NOMO-1 treated with dmso at 0.1 percent for 144 hours (cell line): ENCODE results near the gene ARMC2.
A peak's percentile ranks its signal among the peaks of the same experiment; 100 is the strongest.

Experiments used
- DNase-seq: peaks from one replicate; lab custom pipeline; 2025; ENCODE audit not compliant: unreplicated experiment; lab: John Stamatoyannopoulos, UW

Gene ARMC2

DNA sequence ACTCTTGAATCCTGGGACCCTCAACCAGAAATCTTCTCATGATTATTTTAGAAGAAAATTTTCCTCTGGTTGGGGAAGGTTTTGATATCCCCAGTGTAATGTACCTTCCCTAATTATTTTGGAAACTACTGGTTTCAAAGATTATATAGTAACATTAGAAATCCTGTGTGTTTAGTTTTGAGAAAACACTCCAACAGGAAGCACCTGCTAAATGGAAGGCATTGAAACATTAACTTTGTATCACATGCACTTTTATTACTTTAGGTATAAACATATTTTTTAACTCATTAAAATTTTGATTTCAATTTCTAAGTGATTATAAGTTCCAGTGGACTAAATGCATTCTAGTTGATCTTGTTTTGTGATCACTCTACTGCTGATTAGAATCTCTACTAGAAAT lies 137.1 kb downstream of the ARMC2 start:
- DNase-seq: no peak

- DNase-seq: no peak
Measured at GRCh38 chr6:108987156-108987555, 138.9 kb downstream of the ARMC2 start.

DNA sequence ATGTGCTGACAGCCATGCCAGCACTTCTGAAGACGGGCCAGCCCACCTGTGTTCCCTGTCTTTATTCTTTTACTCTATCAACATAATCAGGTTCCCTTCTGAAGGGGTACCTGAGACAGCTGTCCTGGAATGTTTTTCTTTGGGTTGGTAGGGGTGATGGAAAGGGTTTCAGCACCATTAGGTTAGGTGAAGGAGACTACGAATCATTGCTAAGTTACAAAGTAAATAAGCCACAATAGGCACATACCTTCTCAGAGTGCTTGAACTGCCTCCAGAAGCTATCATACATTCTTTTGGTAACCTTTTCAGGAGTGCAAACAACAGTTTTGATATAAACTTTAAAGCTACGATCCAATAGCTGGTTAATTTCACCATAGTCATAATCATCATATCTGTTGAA lies 140.1 kb downstream of the ARMC2 start:
- no peak for DNase-seq

DNA sequence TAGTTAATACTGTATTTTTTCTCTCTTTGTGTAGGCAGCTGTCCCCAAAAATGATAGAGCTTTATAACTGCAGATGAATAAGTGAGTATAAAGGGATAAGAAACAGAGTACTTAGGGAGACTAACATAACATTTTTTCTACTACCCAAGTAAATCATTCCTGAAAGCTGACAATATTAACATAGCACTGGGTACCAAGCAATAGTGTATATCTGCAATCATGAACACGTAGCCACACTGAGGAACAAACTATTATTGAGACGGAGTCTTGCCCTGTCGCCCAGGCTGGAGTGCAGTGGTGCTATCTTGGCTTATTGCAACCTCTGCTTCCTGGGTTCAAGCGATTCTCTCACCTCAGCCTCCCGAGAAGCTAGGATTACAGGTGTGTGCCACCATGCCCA lies 140.5 kb downstream of the ARMC2 start:
- no peak for DNase-seq

DNA sequence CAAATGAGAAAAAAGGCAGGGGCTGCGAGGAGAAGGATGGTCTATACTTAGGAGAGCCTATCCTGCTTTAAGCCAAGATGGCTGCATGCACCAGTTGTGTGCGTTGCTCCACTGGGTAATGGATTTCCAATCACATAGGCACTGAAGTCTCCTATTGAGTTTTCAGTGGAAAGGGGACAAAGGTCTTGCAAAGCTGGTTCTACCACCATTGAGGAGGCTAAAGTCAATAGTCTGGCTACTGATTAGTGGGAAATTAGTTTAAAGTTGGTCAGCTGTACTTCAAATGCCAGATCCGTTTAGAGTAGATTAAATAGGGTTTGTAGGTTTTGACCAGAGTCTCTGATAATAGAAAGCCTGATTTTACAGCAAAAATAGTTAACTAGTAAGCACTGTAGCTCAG lies 141.5 kb downstream of the ARMC2 start:
- no peak for DNase-seq

DNA sequence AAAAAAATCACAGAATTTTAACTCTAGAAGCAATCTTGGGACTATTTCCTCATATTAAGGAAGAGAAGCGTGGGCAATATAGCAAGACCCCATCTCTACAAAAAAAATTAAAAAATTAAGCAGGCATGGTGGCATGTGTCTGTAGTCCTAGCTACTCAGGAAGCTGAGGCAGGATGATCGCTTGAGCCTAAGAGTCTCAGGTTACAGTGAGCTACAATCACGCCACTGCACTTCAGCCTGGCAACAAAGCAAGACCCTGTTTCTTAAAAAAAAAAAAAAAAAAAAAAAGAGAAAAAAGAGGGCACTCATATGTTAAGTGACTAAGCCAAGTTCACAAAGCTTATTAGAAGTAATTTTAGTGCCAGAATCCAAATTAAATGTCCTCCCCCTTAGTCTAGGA lies 145.7 kb downstream of the ARMC2 start:
- no peak for DNase-seq

- no peak for DNase-seq
Measured at GRCh38 chr6:108995296-108995695, 147.1 kb downstream of the ARMC2 start.

DNA sequence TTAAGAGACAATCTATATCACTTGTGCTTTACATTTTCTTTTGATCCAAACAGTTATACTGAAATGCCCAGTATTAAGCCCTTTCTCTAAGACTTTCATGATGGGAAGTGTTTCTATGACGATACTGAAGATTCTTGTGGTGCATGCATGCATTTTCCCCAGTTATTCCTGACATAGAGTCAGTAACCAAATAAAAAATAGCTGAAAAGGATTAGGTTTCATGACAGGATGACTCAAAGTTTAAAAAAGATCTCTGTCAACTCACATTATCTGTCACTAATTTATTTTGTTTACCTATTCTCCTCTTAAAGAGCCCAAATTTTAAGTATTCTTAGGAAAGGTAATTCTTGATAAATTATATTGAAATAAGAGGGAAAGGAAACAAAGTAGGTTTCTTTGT lies 148.0 kb downstream of the ARMC2 start:
- DNase-seq: no peak

GRCh38 chr6:108998485-108998884 lies 150.3 kb downstream of the ARMC2 start:
- no peak for DNase-seq

DNA sequence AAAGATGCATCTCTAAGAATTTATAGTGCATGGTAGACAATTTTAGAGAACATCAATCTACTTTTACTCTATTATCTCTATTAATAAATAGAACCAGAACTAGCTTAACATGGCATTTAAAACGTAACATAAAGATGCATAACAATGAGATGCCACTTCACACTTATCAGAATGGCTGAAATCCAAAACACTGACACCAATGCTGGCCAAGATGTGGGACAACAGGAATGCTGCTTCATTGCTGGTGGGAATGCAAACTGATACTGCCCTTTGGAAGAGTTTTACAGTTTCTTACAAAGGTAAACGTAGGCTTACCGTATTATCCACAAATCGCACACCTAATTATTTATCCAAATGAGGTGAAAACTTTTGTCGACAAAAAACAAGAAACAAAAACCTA lies 151.2 kb downstream of the ARMC2 start:
- no peak for DNase-seq

DNA sequence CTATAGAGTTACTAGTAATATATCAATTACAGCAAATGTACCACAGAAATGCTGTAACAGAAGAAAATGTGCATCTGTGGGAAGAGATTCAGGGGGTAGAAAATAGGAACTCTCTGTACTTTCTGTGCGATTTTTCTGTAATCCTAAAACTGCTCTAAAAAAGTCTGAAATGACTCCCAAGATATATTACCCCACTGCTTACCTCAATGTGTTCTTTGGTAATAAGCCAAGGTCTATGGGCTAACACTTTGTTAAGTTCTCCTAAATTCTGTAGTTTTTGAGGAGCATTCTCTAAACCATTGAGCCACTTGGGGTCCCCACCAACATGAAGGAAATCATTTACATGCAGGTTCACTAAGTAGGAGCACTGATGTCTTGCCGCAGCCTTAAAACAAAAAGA lies 152.1 kb downstream of the ARMC2 start:
- DNase-seq: no peak

DNA sequence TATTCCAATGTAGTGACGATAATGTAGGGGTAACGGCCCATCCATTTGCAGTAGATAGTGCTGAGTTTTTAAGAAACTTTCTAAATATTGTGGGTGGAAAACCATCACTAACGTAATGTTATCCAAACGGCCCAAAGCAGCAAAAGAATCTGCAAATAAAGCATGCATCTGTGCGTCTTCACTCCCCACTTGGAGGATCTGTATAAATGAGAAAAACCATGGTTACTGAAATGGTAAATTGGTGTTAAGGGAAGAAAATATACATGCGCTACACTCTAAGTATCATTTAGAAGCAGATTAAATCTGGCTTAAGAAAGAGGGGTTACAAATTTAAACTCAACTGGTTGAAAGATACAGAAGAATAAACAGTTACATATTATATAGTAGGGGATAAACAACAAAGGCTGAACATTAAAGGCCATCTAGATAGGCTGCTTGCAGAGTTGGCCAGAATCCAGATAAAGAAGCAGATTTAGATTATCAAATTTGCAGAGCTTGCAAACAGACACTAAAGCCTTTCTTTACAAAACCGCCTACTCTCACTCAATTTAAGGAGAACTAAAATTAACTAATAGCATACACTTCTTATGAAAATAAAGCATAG lies 153.2 kb downstream of the ARMC2 start:
- no peak for DNase-seq

GRCh38 chr6:109002051-109002697 lies 154.0 kb downstream of the ARMC2 start:
- DNase-seq: no peak

DNA sequence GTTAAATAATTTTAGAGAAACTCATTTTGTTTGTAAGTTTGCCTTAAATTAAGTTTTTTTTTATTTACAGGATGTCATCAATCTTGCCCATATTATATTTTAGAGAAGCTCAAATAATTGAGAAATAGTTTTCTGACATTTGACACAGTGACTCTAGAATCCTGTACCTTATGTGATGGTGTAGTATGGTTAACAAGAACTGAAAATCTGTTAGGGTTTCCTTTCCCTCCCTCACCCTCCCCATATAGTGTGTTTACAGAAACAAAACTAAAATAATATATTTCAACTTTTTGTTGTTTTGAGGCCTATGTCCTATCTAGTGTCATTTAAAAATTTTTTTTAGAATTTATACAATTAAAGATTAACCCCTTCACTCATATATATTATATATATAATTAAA lies 154.7 kb downstream of the ARMC2 start:
- no peak for DNase-seq

GRCh38 chr6:109006818-109007217 lies 158.6 kb downstream of the ARMC2 start:
- no peak for DNase-seq

DNA sequence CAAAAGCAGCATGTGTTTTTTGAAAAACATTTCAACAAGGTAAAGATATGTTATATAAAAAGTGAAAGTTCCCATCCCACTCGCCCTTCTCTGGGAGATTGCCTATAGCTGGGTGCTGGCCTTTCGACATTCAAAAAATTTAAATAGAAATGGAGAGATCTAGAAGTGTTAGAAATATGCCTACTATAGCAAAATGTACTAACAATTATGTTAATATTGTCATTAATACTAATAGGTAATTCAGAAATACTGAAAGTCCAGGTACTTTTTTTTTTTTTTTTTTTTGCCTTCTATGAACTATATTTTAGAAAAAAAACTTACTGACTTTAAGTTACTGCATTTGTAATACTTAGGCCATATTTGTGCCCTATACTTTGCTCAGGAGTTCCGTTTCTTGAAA lies 159.3 kb downstream of the ARMC2 start:
- DNase-seq: no peak

DNA sequence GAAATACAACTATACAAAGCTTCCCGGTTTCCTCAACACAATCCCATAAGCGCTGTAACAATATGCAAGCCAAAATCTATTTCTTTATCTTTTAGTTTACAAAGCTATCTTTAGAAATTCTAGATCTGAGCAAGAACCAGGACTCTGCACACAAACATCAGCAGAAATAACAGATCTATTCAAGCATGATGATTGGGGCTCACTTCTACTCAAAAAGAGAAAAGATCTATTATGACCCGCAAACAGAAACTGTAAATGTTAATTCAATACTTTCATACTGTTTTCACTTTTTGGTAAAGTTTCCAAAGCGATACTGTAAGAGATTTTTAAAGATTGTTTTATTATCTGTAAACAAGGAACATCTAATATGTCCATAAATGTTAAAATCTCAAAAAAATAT lies 159.8 kb downstream of the ARMC2 start:
- no peak for DNase-seq

GRCh38 chr6:109008537-109009235 lies 160.5 kb downstream of the ARMC2 start:
- peak; percentile 15 for DNase-seq

GRCh38 chr6:109009236-109009961 lies 161.2 kb downstream of the ARMC2 start:
- DNase-seq: peak; percentile 45

- DNase-seq: no peak
Measured at GRCh38 chr6:109009962-109010704, 161.9 kb downstream of the ARMC2 start.

DNA sequence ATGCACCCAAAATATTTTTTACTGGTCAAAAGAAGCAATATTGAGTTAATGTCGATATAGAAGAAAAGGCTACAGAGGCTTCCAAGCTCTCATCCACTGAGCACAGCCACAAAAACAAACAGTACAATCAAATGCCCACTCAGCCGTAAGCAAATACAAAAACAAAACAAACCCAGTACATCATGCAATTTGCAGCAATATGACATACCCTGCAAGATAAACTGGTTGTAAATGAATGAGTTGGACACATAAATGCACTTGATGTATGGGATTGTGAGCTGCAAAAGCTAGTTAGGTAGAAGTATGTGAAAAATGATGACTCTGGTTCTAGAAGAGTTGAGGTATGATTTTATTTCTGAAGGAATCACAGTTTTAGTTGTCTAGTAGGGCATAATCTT lies 162.5 kb downstream of the ARMC2 start:
- no peak for DNase-seq
